GM13976 (cell line): Measurements from ENCODE around the gene MYO1E.

ENCODE experiments used
- DNase-seq: peaks from one replicate; pipeline ENCODE4 v3.0.0; 2012; ENCODE audit warnings: low spot score
- CTCF ChIP-seq: IDR thresholded peaks from 2 replicates; pipeline ENCODE4 v1.5.1; 2012; ENCODE audit warnings: borderline replicate concordance, mild to moderate bottlenecking; ENCODE audit not compliant: insufficient read depth; ENCODE audit errors: extremely low read depth, missing control alignments, control extremely low read depth
- in situ Hi-C: fragments of 300-500 bp; cut with MboI; formaldehyde crosslinking; loops from one replicate; pipeline ENCODE4 v1.12.0; 2022; ENCODE audit warnings: low sequenced_read_pairs, mixed read lengths, inconsistent platforms; ENCODE audit not compliant: unreplicated experiment

The MYO1E gene

GRCh38 chr15:59378855-59379254 lies 6.2 kb upstream of the MYO1E start:
- no peak for DNase-seq
- TF ChIP-seq CTCF: no peak
- in situ Hi-C loops: no loop called here

GRCh38 chr15:59377924-59378323 lies 5.3 kb upstream of the MYO1E start:
- TF ChIP-seq CTCF: no peak
- no peak for DNase-seq
- in situ Hi-C loops: no loop called here

- in situ Hi-C loops: no loop called here
- peak; percentile 8 for TF ChIP-seq CTCF
- no peak for DNase-seq
These were observed 4.1 kb upstream of the MYO1E start for GRCh38 chr15:59376733-59377132.

- in situ Hi-C loops: no loop called here
- no peak for DNase-seq
- TF ChIP-seq CTCF: no peak
These were observed 544 bp upstream of the MYO1E start for GRCh38 chr15:59373215-59373614.

- no peak for TF ChIP-seq CTCF
- DNase-seq: peak; percentile 62
- in situ Hi-C loops: no loop called here
These were observed 966 bp downstream of the MYO1E start for GRCh38 chr15:59371458-59372351.

GRCh38 chr15:59369597-59369996 lies 3.1 kb downstream of the MYO1E start:
- DNase-seq: peak; percentile 42
- in situ Hi-C loops: no loop called here
- no peak for TF ChIP-seq CTCF
